AG09319 (cell line): Measurements from ENCODE around the gene ARID1A.
"Not testable (repeated sequence)": the region's sequence is repeated elsewhere in the genome, so short reads cannot be mapped to it uniquely, and the experiment has no call there.

ENCODE experiments used
- DNase-seq: peaks from one replicate; pipeline ENCODE4 v3.0.0-alpha.2; 2010; ENCODE audit warnings: low read depth; ENCODE audit errors: extremely low read depth
- TF ChIP-seq, protein P1 (sequence below): IDR thresholded peaks from 2 replicates; pipeline ENCODE4 v1.5.1; 2011; ENCODE audit warnings: low read depth, mild to moderate bottlenecking, inconsistent platforms, low read length, moderate library complexity

Gene ARID1A

DNA sequence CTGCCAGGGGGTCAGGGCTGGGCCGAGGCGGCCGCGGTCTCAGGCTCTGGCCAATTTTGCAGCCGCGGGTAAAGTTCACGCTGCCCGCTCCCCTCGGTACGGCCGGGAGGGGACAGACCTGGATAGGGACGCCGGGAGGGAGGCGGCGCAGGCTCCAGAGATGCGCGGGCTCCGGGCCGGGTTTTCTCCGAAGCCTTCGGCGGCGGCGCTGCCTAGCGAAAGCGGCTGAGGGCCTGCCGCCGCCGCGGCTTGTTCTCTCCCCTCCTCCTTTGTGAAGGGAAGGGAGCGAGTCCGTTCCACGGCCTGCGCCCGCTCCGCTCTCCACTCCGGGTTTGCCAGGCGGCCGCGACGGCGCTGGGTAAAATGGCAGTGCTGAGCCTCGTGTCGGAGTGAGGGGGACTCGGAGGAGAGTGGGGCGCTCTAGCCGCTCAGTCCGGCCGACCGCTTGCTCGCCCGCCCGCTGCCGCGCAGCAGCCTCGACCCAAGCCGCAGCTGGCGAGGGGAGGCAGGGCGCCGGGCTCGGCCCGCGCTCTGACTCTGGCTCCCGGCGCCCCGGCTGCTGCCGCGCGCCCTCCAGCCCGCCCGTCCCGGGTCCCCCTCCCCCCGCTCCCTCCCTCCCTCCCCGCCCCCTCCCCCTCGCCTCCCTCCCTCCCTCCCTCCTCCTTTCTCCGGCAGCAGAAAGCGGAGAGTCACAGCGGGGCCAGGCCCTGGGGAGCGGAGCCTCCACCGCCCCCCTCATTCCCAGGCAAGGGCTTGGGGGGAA lies at the start of gene ARID1A:
Gene ARID1A (plus strand): TSS at position 660 of the 763 bp plus-strand sequence. CDS start 389 bp downstream, outside the sequence.
- TF ChIP-seq, protein P1, sequence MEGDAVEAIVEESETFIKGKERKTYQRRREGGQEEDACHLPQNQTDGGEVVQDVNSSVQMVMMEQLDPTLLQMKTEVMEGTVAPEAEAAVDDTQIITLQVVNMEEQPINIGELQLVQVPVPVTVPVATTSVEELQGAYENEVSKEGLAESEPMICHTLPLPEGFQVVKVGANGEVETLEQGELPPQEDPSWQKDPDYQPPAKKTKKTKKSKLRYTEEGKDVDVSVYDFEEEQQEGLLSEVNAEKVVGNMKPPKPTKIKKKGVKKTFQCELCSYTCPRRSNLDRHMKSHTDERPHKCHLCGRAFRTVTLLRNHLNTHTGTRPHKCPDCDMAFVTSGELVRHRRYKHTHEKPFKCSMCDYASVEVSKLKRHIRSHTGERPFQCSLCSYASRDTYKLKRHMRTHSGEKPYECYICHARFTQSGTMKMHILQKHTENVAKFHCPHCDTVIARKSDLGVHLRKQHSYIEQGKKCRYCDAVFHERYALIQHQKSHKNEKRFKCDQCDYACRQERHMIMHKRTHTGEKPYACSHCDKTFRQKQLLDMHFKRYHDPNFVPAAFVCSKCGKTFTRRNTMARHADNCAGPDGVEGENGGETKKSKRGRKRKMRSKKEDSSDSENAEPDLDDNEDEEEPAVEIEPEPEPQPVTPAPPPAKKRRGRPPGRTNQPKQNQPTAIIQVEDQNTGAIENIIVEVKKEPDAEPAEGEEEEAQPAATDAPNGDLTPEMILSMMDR = no peak; the same call in 1 of the 2 replicates
- peak; percentile 96 for DNase-seq

DNA sequence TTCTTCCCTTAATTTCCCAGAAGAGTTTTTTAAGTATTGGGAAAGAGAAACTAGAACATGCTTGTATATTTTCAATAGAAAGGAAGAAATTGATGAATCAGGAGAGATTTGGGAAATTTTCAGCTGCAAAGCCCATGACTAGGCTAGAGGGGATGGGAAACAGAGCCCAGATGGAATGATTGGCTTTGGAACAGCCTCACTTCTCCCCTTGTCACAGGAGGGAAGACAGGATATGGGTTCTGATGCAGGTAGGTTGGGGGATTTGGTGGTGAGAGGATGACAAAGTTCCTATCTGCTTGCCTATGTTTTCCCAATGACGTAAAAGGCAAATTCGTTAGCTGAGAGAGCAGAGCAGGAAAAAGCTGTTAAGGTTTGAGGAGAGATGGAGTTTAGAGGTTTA lies 31.0 kb upstream of the ARID1A start:
- TF ChIP-seq, protein P1 = no peak
- no peak for DNase-seq

DNA sequence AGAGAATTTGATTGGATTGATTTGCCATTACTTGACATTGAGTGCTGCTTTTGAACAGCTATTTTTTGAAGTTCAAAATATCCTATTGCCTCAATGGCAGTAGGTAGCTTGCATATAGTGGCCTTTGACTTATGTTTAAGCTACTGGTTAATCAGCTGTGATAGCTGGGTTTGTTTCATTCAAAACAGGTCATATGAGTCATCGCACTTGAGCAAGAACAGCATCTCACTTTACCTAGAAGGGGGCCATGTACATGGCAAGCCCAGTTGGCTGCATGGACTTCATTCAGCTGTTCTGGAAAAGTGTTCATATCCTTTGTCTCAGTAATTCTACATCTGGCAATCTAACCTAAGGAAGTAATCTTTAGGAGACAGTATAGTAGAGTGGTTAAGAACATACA lies 29.0 kb upstream of the ARID1A start:
- DNase-seq = no peak
- TF ChIP-seq, protein P1 = no peak

DNA sequence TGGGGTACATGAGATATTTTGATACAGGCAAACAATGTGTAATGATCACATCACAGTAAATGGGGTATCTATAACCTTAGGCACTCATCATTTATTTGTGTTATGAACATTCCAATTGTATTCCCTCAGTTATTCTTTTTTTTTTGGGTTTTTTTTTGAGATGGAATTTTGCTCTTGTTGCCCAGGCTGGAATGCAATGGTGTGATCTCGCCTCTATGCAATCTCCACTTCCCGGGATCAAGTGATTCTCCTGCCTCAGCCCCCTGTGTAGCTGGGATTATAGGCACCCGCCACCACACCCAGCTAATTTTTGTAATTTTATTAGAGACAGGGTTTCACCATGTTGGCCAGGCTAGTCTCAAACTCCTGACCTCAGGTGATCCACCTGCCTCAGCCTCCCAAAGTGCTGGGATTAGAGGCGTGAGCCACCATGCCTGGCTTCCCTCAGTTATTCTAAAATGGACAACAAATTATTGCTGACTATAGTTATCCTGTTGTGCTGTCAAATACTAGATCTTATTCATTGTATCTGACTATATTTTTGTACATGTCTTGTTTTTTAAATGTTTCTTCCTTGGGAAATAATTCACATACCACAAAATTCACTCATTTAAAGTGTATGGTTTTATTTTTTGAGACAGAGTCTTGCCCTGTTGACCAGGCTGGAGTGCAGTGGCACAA lies 27.6 kb upstream of the ARID1A start:
- not testable (repeated sequence) for DNase-seq

DNA sequence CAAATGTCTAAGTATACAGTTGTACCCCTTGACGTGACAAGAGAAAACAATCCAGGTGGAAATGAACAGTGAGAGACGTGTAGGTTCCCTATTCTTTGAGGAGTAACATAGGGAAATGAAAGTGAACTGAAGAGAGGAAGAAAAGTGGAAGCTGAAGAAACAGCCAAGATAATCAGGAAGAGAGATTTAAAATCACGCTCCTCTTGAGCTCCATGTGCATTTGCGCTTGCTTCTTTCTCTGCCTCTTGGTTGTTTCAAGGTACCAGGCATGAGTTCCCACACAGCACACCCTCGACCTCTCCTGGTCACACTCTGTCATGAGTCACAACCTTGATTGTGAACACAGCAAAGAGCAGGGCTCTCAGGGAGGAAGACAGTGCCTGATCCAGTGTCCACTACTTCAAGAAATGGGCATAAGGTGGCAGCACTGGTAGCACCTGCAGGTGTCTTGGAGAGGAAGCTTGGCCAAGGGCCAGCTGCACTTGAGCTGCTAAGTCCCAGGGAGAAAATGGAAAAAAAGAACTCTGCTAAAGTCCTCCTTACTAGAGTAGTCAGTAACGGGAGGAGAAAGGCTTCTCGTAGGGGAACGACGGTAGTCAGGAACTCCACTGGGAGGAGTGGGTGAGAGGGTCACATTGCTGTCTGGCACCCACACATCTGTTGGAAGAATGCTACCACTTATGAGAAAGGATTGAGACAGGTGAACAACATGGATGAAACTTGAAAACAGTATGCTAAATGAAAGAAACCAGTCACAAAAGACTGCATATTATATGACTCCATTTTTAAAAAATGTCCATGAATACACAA lies 18.3 kb upstream of the ARID1A start:
- TF ChIP-seq, protein P1 = peak; percentile 47
- DNase-seq = peak; percentile 45

DNA sequence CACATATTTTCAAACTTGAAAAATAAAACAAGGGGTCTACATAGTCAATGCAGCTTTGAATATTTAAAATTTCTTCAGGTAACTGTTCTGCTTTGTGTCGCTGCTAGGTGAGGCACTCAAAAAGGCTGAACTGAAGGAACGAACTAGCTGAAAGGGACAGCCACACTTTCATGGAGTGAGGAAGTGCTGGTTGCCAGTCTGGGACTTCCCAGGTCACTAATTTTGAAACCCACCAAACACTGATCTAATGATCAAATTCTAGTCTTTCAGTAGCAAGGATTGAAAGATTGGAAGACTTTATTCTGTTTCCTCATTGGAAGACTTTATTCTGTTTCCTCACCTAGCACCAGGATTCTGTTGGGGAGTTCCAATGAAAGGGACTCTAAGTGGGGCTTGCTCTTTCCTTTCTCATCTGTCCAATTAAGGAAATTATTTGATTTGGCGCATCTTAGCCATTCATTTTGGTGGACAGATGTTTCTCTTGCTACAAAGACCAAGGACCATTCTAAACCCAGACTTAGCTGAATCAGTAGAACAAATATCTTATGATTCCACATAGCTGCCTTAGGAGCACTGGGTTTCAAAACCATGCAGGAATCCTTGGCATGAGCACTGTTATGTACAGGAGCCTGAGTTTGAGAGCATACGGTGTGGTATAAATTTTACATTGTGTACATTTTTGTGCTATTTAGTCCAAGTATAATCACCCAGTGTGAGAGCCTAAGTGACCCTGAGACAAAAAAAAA lies 10.9 kb upstream of the ARID1A start:
- no peak for DNase-seq
- TF ChIP-seq, protein P1 = no peak

DNA sequence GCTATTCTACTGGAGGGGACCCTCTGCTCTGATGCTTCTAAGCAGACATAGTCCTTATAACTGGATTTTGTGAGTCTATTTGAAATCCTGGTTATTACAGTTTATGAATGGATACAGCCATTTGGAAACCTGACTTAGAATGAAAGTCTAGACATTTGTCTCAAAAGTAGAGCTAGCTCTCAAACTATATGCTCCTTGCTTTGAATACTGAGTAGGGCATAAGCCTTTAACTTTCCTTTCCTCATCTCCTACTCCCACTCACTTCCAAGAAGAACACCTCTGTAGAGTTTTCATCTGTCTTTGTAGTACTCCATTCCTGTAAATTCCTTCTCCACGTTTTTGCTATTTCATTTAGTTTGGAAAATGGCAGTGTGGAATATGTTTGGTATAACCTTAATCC lies 9.0 kb upstream of the ARID1A start:
- no peak for DNase-seq
- TF ChIP-seq, protein P1 = no peak
